GM21737 (cell line): Measurements from ENCODE around the gene S100P.
"Not testable (repeated sequence)": the region's sequence is repeated elsewhere in the genome, so short reads cannot be mapped to it uniquely, and the experiment has no call there.

Experiments
- ATAC-seq: cut with Tn5 transposase; IDR thresholded peaks from one replicate; pipeline ENCODE4 v1.9.1; 2021; ENCODE audit warnings: mild to moderate bottlenecking, moderate library complexity; ENCODE audit not compliant: unreplicated experiment

S100P gene

GRCh38 chr4:6720202-6720699 lies 26.6 kb downstream of the S100P start:
- no peak for ATAC-seq

DNA sequence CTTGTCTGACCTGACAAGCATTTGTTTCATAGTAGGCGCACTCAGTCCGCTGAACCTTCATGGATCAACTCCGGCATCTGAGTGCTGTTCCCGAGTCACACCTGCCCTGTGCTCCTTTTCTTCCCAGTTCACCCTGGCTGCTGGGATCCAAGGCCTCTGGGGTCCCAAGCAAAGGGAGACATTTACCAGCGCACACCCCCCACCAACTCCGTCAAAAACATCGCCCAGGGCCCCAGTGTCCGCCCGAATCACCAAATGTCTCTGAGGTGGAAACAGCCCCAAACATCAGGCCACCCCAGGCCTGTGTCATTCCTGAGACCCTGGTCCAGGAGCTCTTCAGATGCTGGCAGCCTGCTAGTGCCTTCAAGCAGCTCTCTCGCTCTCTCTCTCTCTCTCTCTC lies 27.4 kb downstream of the S100P start:
- ATAC-seq, result no peak

DNA sequence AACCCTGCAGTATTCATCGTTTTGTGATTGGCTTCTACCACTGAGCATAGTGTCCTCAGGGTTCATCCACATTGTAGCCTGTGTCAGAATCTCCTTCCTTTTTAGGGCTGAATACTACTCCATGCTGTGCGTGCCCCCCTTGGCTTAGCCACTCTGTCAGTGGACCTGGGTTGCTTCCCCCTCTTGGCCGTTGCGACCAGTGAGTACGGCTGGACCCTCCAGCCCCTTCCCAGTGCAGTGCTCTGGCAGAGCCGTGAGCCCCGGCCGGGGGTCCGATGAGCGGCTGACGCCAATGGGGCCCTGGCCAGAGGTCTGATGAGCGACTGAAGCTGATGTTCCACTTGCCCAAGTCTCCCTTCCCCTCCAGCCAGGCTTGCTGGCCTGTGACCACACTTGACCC lies 29.2 kb downstream of the S100P start:
- ATAC-seq, result no peak

DNA sequence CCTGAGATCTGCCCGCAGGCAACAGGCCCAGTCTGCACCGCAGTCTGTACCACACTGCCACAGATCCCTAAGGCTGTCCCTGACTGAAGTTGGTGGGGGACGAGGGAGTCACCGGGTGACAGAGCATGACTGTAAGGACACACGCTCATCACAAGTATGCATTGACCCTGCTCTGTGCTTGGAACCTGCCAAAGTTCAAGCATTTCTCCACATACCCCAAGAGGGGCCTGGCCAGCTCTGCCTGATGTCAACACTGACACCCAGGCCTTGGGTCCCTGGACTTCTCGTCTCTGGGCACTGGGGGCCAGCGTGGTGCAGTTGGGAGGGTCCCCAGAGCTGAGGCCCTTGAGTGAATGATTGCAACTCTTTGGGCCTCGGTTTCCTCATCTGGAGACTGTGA lies 30.2 kb downstream of the S100P start:
- ATAC-seq, result no peak

- no peak for ATAC-seq
These were observed 30.9 kb downstream of the S100P start for GRCh38 chr4:6724421-6725111.

GRCh38 chr4:6725427-6725961 lies 31.8 kb downstream of the S100P start:
- ATAC-seq, result not testable (repeated sequence)

DNA sequence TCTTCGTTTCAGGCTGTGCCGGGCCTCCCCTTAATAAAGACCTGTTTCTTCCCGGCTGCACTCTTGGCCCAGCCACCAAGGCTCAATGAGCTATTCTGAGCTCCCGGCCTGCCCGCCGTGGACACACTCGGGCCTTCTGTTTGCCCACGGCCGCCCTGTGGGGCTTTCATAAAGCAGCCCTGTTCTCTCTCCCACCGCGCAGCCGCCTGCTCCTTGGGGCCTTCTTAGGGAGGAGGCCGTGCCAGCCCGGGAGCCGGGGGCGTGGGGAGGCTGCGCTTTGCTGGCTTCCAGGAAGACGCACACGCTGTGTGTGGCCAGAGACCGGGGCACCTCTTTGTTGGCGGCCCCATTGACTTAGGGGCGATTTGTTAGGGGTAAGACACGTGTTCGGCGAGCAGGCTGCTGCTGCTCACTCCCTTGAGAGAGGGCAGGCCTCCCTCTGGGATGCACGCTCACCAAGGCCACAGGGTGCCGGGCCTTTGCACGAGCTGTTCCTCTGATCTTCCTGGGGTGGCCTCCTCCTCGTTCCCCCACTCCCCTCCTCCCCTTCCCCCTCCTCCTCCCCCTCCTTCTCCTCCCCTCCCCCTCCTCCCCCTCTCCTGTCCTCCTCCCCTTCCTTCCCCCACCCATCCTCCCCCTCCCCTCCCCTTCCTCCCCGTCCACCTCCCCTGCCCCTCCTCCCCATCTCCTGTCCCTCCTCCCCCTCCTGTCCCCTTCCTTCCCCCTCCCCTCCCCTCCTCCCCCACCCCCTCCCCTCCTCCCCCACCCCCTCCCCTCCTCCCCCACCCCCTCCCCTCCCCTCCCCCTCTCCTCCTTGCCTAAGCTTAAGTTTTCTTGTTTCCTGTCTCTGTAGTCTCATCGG lies 33.6 kb downstream of the S100P start:
- no peak for ATAC-seq

GRCh38 chr4:6727943-6728250 lies 34.2 kb downstream of the S100P start:
- no peak for ATAC-seq

- no peak for ATAC-seq
These were observed 34.8 kb downstream of the S100P start for GRCh38 chr4:6728320-6729029.

DNA sequence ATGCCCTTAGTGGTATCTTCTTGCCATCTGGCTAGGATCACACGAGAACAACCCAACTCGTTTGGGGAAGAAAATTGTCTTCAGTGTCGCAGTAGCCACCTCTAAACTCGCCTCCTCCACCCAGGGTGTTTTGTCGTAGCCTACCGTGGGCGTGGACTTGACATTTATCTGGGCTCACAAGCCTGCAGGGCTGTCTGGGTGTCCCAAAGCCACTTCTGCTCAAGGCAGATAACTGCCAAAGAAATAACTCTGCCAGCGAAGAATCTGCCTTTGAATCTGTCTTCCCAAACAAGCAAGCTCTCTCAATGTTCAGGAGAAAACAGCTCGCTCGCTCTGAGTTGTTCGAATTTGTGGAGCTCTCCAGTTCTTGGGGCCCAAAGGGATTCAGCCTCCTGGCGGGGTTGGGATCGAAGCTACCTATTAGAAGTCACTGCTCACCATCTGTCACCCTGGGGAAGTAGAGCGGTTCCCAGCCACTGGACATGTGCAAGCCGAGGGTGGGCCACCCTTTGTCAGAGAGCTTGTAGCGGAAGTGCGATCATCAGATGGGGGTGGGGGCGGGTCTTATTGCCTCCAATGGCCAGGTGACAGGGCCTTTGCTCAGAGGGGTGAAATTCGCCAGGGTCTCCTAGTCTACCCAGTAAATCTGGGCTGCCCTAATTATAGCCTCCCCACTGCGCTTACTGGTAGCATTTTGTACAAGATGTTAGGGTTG lies 37.1 kb downstream of the S100P start:
- no peak for ATAC-seq

DNA sequence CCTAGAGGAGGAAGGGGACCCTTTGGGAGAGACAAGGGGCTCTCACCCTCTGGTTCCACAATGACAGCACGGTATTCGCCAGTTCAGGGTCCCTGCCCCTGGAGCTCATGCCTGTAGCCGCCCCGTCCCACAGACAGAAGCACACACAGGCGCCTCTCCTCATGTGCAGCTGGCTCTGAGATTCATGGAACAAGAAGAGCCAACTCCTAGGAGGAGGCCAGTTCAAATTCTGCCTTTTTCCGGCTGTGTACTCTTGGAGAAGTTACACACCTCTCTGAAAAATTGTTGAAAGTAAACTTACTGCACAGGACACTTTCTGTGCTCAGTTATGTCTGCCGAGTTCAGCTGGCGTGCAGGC lies 37.6 kb downstream of the S100P start:
- ATAC-seq, result no peak

- no peak for ATAC-seq
These were observed 38.1 kb downstream of the S100P start for GRCh38 chr4:6731780-6732179.

DNA sequence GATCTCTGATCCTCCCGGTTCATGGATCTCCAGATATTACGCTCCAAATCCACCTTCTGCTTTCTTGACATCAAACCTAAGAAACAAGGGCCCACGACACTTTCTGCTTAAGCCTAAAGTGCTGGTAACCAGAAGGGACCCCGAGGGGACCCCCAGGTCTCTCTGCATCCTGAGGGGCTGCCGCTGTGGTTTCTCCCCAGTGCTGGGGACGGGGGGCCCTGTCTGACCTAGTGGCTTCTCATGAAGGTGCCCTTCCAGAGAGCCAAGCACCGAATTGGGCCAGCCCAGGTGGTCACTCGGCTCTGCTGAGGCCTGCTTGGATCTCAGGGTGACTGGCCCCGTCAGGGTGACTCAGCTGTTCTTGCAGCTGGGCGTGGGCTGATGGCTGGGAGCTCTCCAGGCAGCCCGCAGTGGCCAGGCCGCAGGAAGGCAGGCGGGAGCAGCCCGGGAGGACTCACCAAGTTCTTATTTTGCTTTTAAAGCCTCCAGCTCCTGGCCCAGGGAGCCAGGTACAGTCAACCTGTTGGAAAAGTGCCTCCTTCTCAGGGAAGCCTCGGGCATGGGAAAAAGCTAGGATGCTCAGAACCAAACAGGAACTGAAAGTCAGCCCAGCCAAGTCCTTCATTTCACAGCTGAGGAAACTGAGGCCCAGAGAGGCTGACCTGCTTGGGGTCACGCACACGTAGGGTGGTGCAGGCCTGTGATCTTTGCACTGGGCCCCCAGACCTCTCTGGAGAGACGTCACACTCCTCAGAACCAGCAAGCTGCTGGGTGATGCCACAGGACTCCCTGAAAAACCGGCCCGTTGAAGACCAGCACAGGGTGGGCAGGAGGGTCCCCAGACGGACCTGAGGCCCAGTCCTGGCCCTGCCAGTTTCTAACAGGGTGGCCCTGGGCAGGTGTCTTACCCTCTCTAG lies 39.0 kb downstream of the S100P start:
- no peak for ATAC-seq

- ATAC-seq, result no peak
These were observed 39.9 kb downstream of the S100P start for GRCh38 chr4:6733358-6734164.

DNA sequence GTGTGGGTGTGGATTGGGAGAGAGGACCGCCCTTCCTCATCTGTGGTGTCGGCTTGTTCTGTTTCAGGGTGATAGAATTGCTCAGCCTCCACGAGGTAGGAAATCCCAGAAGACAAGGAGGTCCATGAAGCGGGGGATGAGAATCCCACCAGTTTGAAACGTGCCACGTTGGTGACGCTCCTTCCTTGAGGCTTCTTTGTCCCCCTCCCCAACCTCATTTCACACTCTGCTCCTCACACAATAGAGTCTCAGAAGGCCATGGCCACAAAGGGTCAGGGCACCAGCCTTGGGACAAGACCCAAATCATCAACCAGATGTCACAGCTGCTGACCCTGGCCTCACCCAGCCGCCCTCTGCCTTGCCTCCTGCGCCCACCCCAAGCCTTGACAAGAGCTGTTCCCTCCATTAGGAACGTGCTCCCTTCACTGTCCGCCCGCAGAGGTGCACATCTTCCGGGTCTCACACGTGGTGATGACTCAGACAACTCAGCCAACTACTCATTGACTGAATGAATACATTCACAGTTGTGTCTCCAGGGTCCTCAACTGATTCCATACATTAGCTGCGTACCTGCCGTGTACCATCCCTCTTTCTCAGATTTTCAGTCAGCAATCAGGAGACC lies 40.6 kb downstream of the S100P start:
- no peak for ATAC-seq

GRCh38 chr4:6739920-6740319 lies 46.2 kb downstream of the S100P start:
- no peak for ATAC-seq

GRCh38 chr4:6740347-6740746 lies 46.7 kb downstream of the S100P start:
- ATAC-seq, result no peak

DNA sequence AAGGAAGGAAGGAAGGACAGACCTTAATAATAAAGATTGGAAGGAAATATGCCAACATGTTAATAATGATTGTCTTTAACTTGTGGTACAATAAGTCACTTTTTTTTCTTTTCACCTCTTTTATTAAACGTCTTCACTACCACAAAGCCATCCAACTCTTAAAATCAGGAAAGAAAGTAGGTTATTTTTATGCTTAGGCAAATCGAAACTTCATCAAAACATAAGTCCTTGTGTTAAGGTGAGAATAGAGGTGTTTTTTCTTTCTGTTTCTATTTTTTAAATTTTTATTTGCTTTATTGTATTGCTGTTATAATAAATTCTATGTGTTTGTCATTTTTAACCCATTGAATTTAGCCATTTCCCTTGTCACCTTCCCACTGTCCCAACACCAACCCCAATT lies 48.8 kb downstream of the S100P start:
- ATAC-seq, result no peak

GRCh38 chr4:6742989-6743388 lies 49.3 kb downstream of the S100P start:
- no peak for ATAC-seq
